IMR-90 (cell line): ENCODE data around the gene GSE1. TPM values are rescaled to one million over a fixed set of nuclear protein-coding genes. Genes with fewer than 3 reads are reported as not detected.

Experiments used
- ATAC-seq: fragments of 200-7000 bp; cut with Tn5 transposase; 2 replicates; pipeline ENCODE4 v1.9.1; 2020; ENCODE audit warnings: low read depth, mild to moderate bottlenecking, moderate library complexity
- BruUV-seq: library from RNA; stranded (reverse); fragments of 400-500 nt; replicated peaks from 2 replicates; lab custom pipeline; 2021; lab: Mats Ljungman, UMichigan
- CTCF ChIA-PET: fragments of 300-600 bp; formaldehyde crosslinking; extraction: SDS; loops from one replicate; lab custom pipeline; 2021; ENCODE audit warnings: antibody characterized with exemption; lab: Yijun Ruan, JAX
- POLR2A ChIA-PET: fragments of 300-600 bp; sonication (Branson Sonifier 250); formaldehyde crosslinking; loops from one replicate; lab custom pipeline; 2022; ENCODE audit warnings: antibody characterized with exemption; ENCODE audit not compliant: unreplicated experiment; lab: Charles Lee
- DNase-seq: peaks from one replicate; pipeline ENCODE4 v3.0.0; 2013
- H2AFZ ChIP-seq: replicated peaks from 2 replicates; pipeline ENCODE3; 2013; ENCODE audit warnings: low read length, mild to moderate bottlenecking; ENCODE audit not compliant: poor library complexity
- H2AK5ac ChIP-seq: 2 replicates; pipeline ENCODE4 v1.6.1; 2013; ENCODE audit warnings: low read depth, low read length, inconsistent platforms
- H2AK9ac ChIP-seq: replicated peaks from 2 replicates; pipeline ENCODE3; 2013; ENCODE audit warnings: mild to moderate bottlenecking, low read depth, low read length, moderate library complexity; ENCODE audit not compliant: poor library complexity
- H2BK120ac ChIP-seq: 2 replicates; pipeline ENCODE4 v1.6.1; 2013; ENCODE audit warnings: low read depth, low read length, inconsistent platforms
- H2BK15ac ChIP-seq: 3 replicates; pipeline ENCODE4 v1.6.1; 2013; ENCODE audit warnings: low read depth, low read length, inconsistent platforms
- H2BK20ac ChIP-seq: 2 replicates; pipeline ENCODE4 v1.6.1; 2013; ENCODE audit warnings: low read depth, mild to moderate bottlenecking, inconsistent platforms, low read length, moderate library complexity
- H2BK5ac ChIP-seq: 2 replicates; pipeline ENCODE4 v1.6.1; 2013; ENCODE audit warnings: mild to moderate bottlenecking, low read depth, low read length, inconsistent platforms; ENCODE audit not compliant: poor library complexity, severe bottlenecking
- H3K14ac ChIP-seq: replicated peaks from 2 replicates; pipeline ENCODE4 v1.6.1; 2013; ENCODE audit warnings: low read depth, low read length, inconsistent platforms
- H3K18ac ChIP-seq: 2 replicates; pipeline ENCODE4 v1.6.1; 2013; ENCODE audit warnings: low read depth, low read length, control low read depth
- H3K23ac ChIP-seq: 2 replicates; pipeline ENCODE4 v1.6.1; 2013; ENCODE audit warnings: low read depth, low read length, inconsistent platforms
- H3K27ac ChIP-seq: 2 replicates; pipeline ENCODE4 v1.5.1; 2013; ENCODE audit warnings: mild to moderate bottlenecking, control low read depth, low read length; ENCODE audit not compliant: insufficient read depth
- H3K27me3 ChIP-seq: 2 replicates; pipeline ENCODE4 v1.6.1; 2013; ENCODE audit warnings: low read length; ENCODE audit not compliant: control insufficient read depth, insufficient read depth
- H3K36me3 ChIP-seq: 2 replicates; pipeline ENCODE4 v1.6.1; 2013; ENCODE audit warnings: low read length, mixed read lengths; ENCODE audit not compliant: control insufficient read depth, insufficient read depth
- H3K4ac ChIP-seq: 2 replicates; pipeline ENCODE4 v1.6.1; 2013; ENCODE audit warnings: low read depth, low read length, inconsistent platforms
- H3K4me1 ChIP-seq: 2 replicates; pipeline ENCODE4 v1.6.1; 2013; ENCODE audit warnings: low read length, mixed read lengths; ENCODE audit not compliant: control insufficient read depth, insufficient read depth
- H3K4me2 ChIP-seq: 2 replicates; pipeline ENCODE4 v1.6.1; 2013; ENCODE audit warnings: low read depth, mild to moderate bottlenecking, control low read depth, low read length, moderate library complexity
- H3K4me3 ChIP-seq: 2 replicates; pipeline ENCODE4 v1.5.1; 2013; ENCODE audit warnings: low read depth, mild to moderate bottlenecking, control low read depth, low read length, moderate library complexity; ENCODE audit not compliant: insufficient read depth
- H3K56ac ChIP-seq: 2 replicates; pipeline ENCODE4 v1.6.1; 2013; ENCODE audit warnings: low read length, inconsistent platforms; ENCODE audit not compliant: insufficient read depth; ENCODE audit errors: extremely low read depth
- H3K79me1 ChIP-seq, 2 experiments: 2 replicates each; pipeline ENCODE4 v1.6.1; 2013; ENCODE audit warnings: low read length in 2 of 2, inconsistent platforms in 1 of 2, low read depth in 1 of 2
- H3K9ac ChIP-seq: 2 replicates; pipeline ENCODE4 v1.6.1; 2013; ENCODE audit warnings: low read depth, low read length, control low read depth
- H3K9me1 ChIP-seq: 2 replicates; pipeline ENCODE4 v1.6.1; 2013; ENCODE audit warnings: low read length, inconsistent platforms; ENCODE audit not compliant: insufficient read depth
- H3K9me3 ChIP-seq: 2 replicates; pipeline ENCODE4 v1.6.1; 2013; ENCODE audit warnings: low read length; ENCODE audit not compliant: control insufficient read depth, insufficient read depth
- H4K20me1 ChIP-seq: 2 replicates; pipeline ENCODE4 v1.6.1; 2013; ENCODE audit warnings: low read length, inconsistent platforms; ENCODE audit not compliant: insufficient read depth
- H4K5ac ChIP-seq: 2 replicates; pipeline ENCODE4 v1.6.1; 2013; ENCODE audit warnings: mild to moderate bottlenecking, low read depth, low read length, control low read depth
- H4K8ac ChIP-seq, 2 experiments: 2 replicates each; pipeline ENCODE4 v1.6.1; 2013; ENCODE audit warnings: low read depth in 2 of 2, low read length in 2 of 2, control low read depth in 1 of 2, inconsistent platforms in 1 of 2
- H4K91ac ChIP-seq: 2 replicates; pipeline ENCODE4 v1.6.1; 2013; ENCODE audit warnings: low read depth, low read length, inconsistent platforms; ENCODE audit not compliant: insufficient read depth
- BHLHE40 ChIP-seq: fragments of 150-350 bp; IDR thresholded peaks from 2 replicates; pipeline ENCODE4 v1.6.1; 2016; ENCODE audit warnings: mild to moderate bottlenecking, low read depth, low read length
- CEBPB ChIP-seq: IDR thresholded peaks from 2 replicates; pipeline ENCODE4 v1.6.1; 2012; ENCODE audit warnings: low read depth, low read length, improper control_type of control experiment
- CHD1 ChIP-seq: IDR thresholded peaks from 2 replicates; pipeline ENCODE4 v1.6.1; 2012; ENCODE audit warnings: low read depth, low read length, improper control_type of control experiment
- CTCF ChIP-seq: conservative IDR thresholded peaks from 2 replicates; pipeline ENCODE4 v1.5.1; 2012; ENCODE audit warnings: mild to moderate bottlenecking, low read depth, low read length, improper control_type of control experiment
- ELK1 ChIP-seq: fragments of 150-350 bp; IDR thresholded peaks from 2 replicates; pipeline ENCODE4 v1.6.1; 2016; ENCODE audit warnings: low read depth, mild to moderate bottlenecking, low read length, moderate library complexity, borderline replicate concordance
- FOS ChIP-seq: fragments of 150-350 bp; IDR thresholded peaks from 2 replicates; pipeline ENCODE4 v1.6.1; 2016; ENCODE audit warnings: low read depth, low read length
- MAFK ChIP-seq: IDR thresholded peaks from 2 replicates; pipeline ENCODE4 v1.6.1; 2012; ENCODE audit warnings: low read depth, low read length, improper control_type of control experiment
- MAZ ChIP-seq: IDR thresholded peaks from 2 replicates; pipeline ENCODE4 v1.6.1; 2012; ENCODE audit warnings: low read depth, mild to moderate bottlenecking, low read length, improper control_type of control experiment, moderate library complexity, borderline replicate concordance
- MXI1 ChIP-seq: IDR thresholded peaks from 2 replicates; pipeline ENCODE4 v1.6.1; 2012; ENCODE audit warnings: low read depth, mild to moderate bottlenecking, low read length, moderate library complexity, borderline replicate concordance
- NFE2L2 ChIP-seq: fragments of 150-350 bp; IDR thresholded peaks from 2 replicates; pipeline ENCODE4 v1.6.1; 2016; ENCODE audit warnings: low read depth, mild to moderate bottlenecking, low read length
- RAD21 ChIP-seq: IDR thresholded peaks from 2 replicates; pipeline ENCODE4 v1.6.1; 2012; ENCODE audit warnings: low read length, improper control_type of control experiment
- RCOR1 ChIP-seq: IDR thresholded peaks from 2 replicates; pipeline ENCODE4 v1.6.1; 2012; ENCODE audit warnings: mild to moderate bottlenecking, low read length, improper control_type of control experiment; ENCODE audit not compliant: insufficient replicate concordance
- RFX5 ChIP-seq: IDR thresholded peaks from 2 replicates; pipeline ENCODE4 v1.8.0; 2012; ENCODE audit warnings: low read depth, mild to moderate bottlenecking, low read length, moderate library complexity
- SMC3 ChIP-seq: fragments of 150-350 bp; IDR thresholded peaks from 2 replicates; pipeline ENCODE4 v1.6.1; 2016; ENCODE audit warnings: low read depth, mild to moderate bottlenecking, antibody characterized with exemption, low read length, moderate library complexity
- WGBS, 2 experiments: methylation state at CpG; one replicate each; pipeline versions ENCODE4 v1.1.5 to v1.1.7; 2013; ENCODE audit warnings: missing lambda C conversion rate in 2 of 2; ENCODE audit not compliant: insufficient read length in 1 of 2; ENCODE audit errors: extremely low coverage in 2 of 2; 5-methylcytosine and 5-hydroxymethylcytosine counted together
- dilution Hi-C: fragments of 300-500 bp; cut with HindIII; formaldehyde crosslinking; loops from one replicate; pipeline ENCODE4 v1.14.3; 2018; ENCODE audit warnings: low sequenced_read_pairs; ENCODE audit not compliant: unreplicated experiment
- in situ Hi-C: fragments of 300-500 bp; cut with MboI; formaldehyde crosslinking; loops from 3 replicates; pipeline ENCODE4 v1.14.3; 2019; ENCODE audit warnings: low sequenced_read_pairs, inconsistent platforms, mixed read lengths
- intact Hi-C: fragments of 100-400 bp; cut with micrococcal nuclease; formaldehyde crosslinking; loops from 2 replicates; pipeline ENCODE4 v1.10.0; 2022
- polyA plus RNA-seq, 3 experiments: library from polyadenylated mRNA; depleted of rRNA; stranded (reverse); fragments of >200 nt; gene quantifications; 2 replicates each; pipeline ENCODE4 v1.2.3, GENCODE V29; 2012; ENCODE audit warnings: low replicate concordance in 1 of 3
- total RNA-seq: library from RNA; depleted of rRNA; stranded (reverse); fragments of >200 nt; gene quantifications from 2 replicates; pipeline ENCODE4 v1.2.3, GENCODE V29; 2012

GSE1 gene
- total and polyA plus RNA-seq, 2 of the 4 experiments (the other 2 are of a cell fraction) = 14.9 to 25.5 TPM

GRCh38 chr16:85605912-85606841 is 6.9 kb upstream of the GSE1 start:
- no peak overlapping the region for H3K56ac ChIP-seq
- dilution Hi-C loops (no loop called here), intact Hi-C loops (no loop called here), in situ Hi-C loops (no loop called here)
- no peak overlapping the region for H3K18ac ChIP-seq
- no peak overlapping the region for H4K91ac ChIP-seq
- no peak overlapping the region for H2BK15ac ChIP-seq
- BruUV-seq = no TSS peak
- H3K79me1 ChIP-seq = peaks cover 20 to 58% of the 10 kb centered on the region in 2 experiments; a peak in 3 of 4 replicates
- no peak overlapping the region for H3K4ac ChIP-seq
- peaks cover 3% of the 10 kb centered on the region; the same call in 1 of the 2 replicates for H3K9me1 ChIP-seq
- H2AK5ac ChIP-seq = 0 out of 2 replicates have a peak overlapping the region, but pooled peaks have one; percentile 1
- H3K27me3 ChIP-seq = no peaks in the 10 kb centered on the region
- H3K27ac ChIP-seq = no peak overlapping the region
- H4K5ac ChIP-seq = no peak overlapping the region
- H3K9ac ChIP-seq = no peak overlapping the region
- H2BK120ac ChIP-seq = no peak overlapping the region
- H3K4me3 ChIP-seq = no peak overlapping the region
- H2BK5ac ChIP-seq = no peak overlapping the region
- H2BK20ac ChIP-seq = no peak overlapping the region
- peaks cover 13% of the 10 kb centered on the region for H3K4me1 ChIP-seq
- H3K23ac ChIP-seq = no peak overlapping the region
- POLR2A ChIA-PET = no interaction called here
- no peak overlapping the region for H3K4me2 ChIP-seq
- DNase-seq (no peak), ATAC-seq (no peak)
- H2AK9ac ChIP-seq = no peak overlapping the region
- H3K14ac ChIP-seq = no peak overlapping the region
- H2AFZ ChIP-seq = no peak overlapping the region
- H3K36me3 ChIP-seq = no peaks in the 10 kb centered on the region
- H4K20me1 ChIP-seq = peaks cover 86% of the 10 kb centered on the region
- H3K9me3 ChIP-seq = no peaks in the 10 kb centered on the region
- CTCF ChIA-PET = interaction anchor here (2.3 kb wide), 1 partner anchor 10 kb away, joined by 8 read pairs; no protein-coding TSS in a partner anchor
- 94% methylated on average over 6 of the region's 22 CpGs; no CpG with 5 or more reads in 1 of the 2 experiments for WGBS, 2 experiments
- H4K8ac ChIP-seq = no peak overlapping the region
- TF ChIP-seq MXI1 (no peak), RCOR1 (no peak), RFX5 (no peak), CHD1 (no peak), NFE2L2 (no peak), MAFK (no peak), BHLHE40 (no peak), CEBPB (no peak), ELK1 (no peak), MAZ (no peak), CTCF (no peak), FOS (no peak), RAD21 (no peak), SMC3 (no peak)
